Keratinocyte (primary cell): ENCODE measurements around the gene EPSTI1. TPM values are rescaled to one million over a fixed set of nuclear protein-coding genes. Genes with fewer than 3 reads are reported as not detected.
A peak's percentile ranks its signal among the peaks of the same experiment; 100 is the strongest.

Source experiments
- DNase-seq: peaks from one replicate; pipeline ENCODE4 v3.0.0-alpha.2; 2011; ENCODE audit warnings: low read depth, missing footprints, low spot score
- FAIRE-seq: peaks from 2 replicates; lab custom pipeline; 2011; peaks lifted over from hg19 to GRCh38; lab: Jason Lieb, UNC
- H2AFZ ChIP-seq: 2 replicates; pipeline ENCODE4 v1.6.0; 2012; ENCODE audit warnings: low read length, control low read depth, inconsistent platforms; ENCODE audit not compliant: control insufficient read depth
- H3K27ac ChIP-seq: 2 replicates; pipeline ENCODE4 v1.5.1; 2011; ENCODE audit warnings: low read length; ENCODE audit not compliant: control insufficient read depth, insufficient read depth
- H3K27me3 ChIP-seq: 3 replicates; pipeline ENCODE4 v1.6.0; 2011; ENCODE audit warnings: low read length; ENCODE audit not compliant: control insufficient read depth, insufficient read depth; ENCODE audit errors: extremely low read depth
- H3K36me3 ChIP-seq, 2 experiments: 2 replicates in 1 of 2; 3 replicates in 1 of 2; pipeline ENCODE4 v1.5.1; 2011; ENCODE audit warnings: low read length in 2 of 2, mild to moderate bottlenecking in 1 of 2; ENCODE audit not compliant: control insufficient read depth in 2 of 2, insufficient read depth in 2 of 2; ENCODE audit errors: extremely low read depth in 1 of 2
- H3K4me1 ChIP-seq: 3 replicates; pipeline ENCODE4 v1.5.1; 2011; ENCODE audit warnings: low read length; ENCODE audit not compliant: control insufficient read depth, insufficient read depth; ENCODE audit errors: extremely low read depth
- H3K4me2 ChIP-seq: 3 replicates; pipeline ENCODE4 v1.6.0; 2011; ENCODE audit warnings: low read depth, low read length; ENCODE audit not compliant: control insufficient read depth, insufficient read depth; ENCODE audit errors: extremely low read depth
- H3K4me3 ChIP-seq, 3 experiments: fragments of 200-600 bp in 1 of 3; sonication (generic) in 1 of 3; 2 replicates in 2 of 3; 3 replicates in 1 of 3; pipeline ENCODE4 v1.5.1; 2011 to 2016; ENCODE audit warnings: low read length in 3 of 3, mild to moderate bottlenecking in 3 of 3, control low read depth in 2 of 3, inconsistent platforms in 1 of 3, low read depth in 1 of 3, mixed read lengths in 1 of 3, mixed run types in 1 of 3, moderate library complexity in 1 of 3; ENCODE audit not compliant: control insufficient read depth in 2 of 3, insufficient read depth in 2 of 3; ENCODE audit errors: extremely low read depth in 1 of 3
- H3K79me2 ChIP-seq: 2 replicates; pipeline ENCODE4 v1.6.0; 2012; ENCODE audit warnings: low read length; ENCODE audit not compliant: control insufficient read depth, insufficient read depth
- H3K9ac ChIP-seq: 3 replicates; pipeline ENCODE4 v1.6.0; 2011; ENCODE audit warnings: low read length; ENCODE audit not compliant: control insufficient read depth, insufficient read depth; ENCODE audit errors: extremely low read depth
- H3K9me1 ChIP-seq: 3 replicates; pipeline ENCODE4 v1.6.0; 2011; ENCODE audit warnings: low read length; ENCODE audit not compliant: control insufficient read depth, insufficient read depth; ENCODE audit errors: extremely low read depth
- H3K9me3 ChIP-seq: 2 replicates; pipeline ENCODE4 v1.5.1; 2012; ENCODE audit warnings: low read depth, low read length; ENCODE audit not compliant: control insufficient read depth
- H4K20me1 ChIP-seq: 3 replicates; pipeline ENCODE4 v1.6.0; 2011; ENCODE audit warnings: low read length; ENCODE audit not compliant: control insufficient read depth, insufficient read depth; ENCODE audit errors: extremely low read depth
- EZH2 ChIP-seq: IDR thresholded peaks from one replicate; pipeline ENCODE4 v1.6.1; 2012; ENCODE audit warnings: inconsistent platforms, mild to moderate bottlenecking, low read length, moderate library complexity
- dilution Hi-C: fragments of 300-500 bp; cut with MboI; formaldehyde crosslinking; loops from one replicate; pipeline ENCODE4 v1.7.0; 2020; ENCODE audit warnings: low sequenced_read_pairs; ENCODE audit not compliant: extremely low pct_ligation_motif_present
- polyA plus RNA-seq, 5 experiments: library from polyadenylated mRNA; depleted of rRNA in 3 of 5; stranded (reverse) in 3 of 5; stranded (forward) in 1 of 5; unstranded in 1 of 5; fragments of >200 nt; gene quantifications; 1 replicate in 1 of 5; 2 replicates in 3 of 5; 3 replicates in 1 of 5; pipeline versions ENCODE4 v1.2.1 to v1.2.3, GENCODE V29; 2011 to 2012; ENCODE audit warnings: missing spikeins in 2 of 5, low read depth in 1 of 5, low replicate concordance in 1 of 5
- TF ChIP-seq, protein P1 (sequence below), 3 experiments: IDR thresholded peaks in 1 of 3; conservative IDR thresholded peaks in 1 of 3; optimal IDR thresholded peaks in 1 of 3; 2 replicates in 2 of 3; 3 replicates in 1 of 3; pipeline versions ENCODE3 to v1.5.1; 2011; ENCODE audit warnings: low read length in 3 of 3, mild to moderate bottlenecking in 3 of 3, moderate library complexity in 2 of 3, control low read depth in 1 of 3, inconsistent platforms in 1 of 3; ENCODE audit not compliant: insufficient read depth in 2 of 3; ENCODE audit errors: extremely low read depth in 1 of 3

The EPSTI1 gene
- polyA plus RNA-seq, 1 donor (not counting 4 experiments of a cell fraction or from before 2014, with no cell fraction given): 13.0 TPM

DNA sequence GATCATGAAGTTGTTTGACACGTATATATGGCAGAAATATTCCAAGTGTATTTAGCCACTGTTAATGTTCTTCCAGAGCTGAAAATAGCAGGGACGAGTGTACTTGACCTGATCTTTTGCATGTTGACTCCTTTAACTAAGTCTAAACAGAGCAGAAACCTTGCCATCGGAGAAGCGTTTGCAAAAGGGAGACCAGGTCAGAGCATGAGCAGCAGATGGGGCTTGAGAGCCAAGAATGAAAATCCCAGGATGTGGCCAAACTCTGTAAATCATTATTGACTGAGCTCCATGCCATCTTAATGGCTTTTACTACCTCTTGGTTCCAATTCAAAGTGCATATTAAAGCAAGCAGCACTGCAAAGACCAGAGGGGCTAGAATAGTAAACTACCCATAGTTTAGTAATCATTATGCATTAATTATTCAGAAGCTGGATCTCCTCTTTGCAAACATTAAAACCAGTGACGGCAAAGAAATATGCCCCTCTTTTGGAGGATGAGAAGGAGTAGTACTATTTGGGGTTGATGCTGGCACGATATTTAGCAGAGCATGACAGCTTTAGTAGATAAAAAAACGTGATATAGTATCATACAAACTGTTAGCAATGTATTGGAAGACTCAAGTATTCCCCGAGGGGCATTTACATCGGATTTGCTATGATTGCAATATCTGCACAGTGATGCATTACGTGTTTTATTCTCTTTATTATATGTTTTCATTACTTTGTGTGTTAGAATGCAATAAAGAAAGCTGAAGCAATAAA, 154.9 kb downstream of the EPSTI1 start:
- no peak overlapping the region for H3K4me2 ChIP-seq
- no peaks in the 10 kb centered on the region for H4K20me1 ChIP-seq
- no peaks in the 10 kb centered on the region for H3K4me1 ChIP-seq
- H3K4me3 ChIP-seq: no peak overlapping the region
- no peak for DNase-seq
- H2AFZ ChIP-seq: no peak overlapping the region
- dilution Hi-C loops: no loop called here
- TF ChIP-seq, protein P1, sequence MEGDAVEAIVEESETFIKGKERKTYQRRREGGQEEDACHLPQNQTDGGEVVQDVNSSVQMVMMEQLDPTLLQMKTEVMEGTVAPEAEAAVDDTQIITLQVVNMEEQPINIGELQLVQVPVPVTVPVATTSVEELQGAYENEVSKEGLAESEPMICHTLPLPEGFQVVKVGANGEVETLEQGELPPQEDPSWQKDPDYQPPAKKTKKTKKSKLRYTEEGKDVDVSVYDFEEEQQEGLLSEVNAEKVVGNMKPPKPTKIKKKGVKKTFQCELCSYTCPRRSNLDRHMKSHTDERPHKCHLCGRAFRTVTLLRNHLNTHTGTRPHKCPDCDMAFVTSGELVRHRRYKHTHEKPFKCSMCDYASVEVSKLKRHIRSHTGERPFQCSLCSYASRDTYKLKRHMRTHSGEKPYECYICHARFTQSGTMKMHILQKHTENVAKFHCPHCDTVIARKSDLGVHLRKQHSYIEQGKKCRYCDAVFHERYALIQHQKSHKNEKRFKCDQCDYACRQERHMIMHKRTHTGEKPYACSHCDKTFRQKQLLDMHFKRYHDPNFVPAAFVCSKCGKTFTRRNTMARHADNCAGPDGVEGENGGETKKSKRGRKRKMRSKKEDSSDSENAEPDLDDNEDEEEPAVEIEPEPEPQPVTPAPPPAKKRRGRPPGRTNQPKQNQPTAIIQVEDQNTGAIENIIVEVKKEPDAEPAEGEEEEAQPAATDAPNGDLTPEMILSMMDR (optimal IDR thresholded peaks at IDR 0.05 in 1 of 3, IDR thresholded peaks at IDR 0.05 in 1 of 3, conservative IDR thresholded peaks at IDR 0.05 in 1 of 3; ENCODE audit: extremely low read depth in 1 of 3, insufficient read depth in 2 of 3, low read length in 3 of 3): peak; percentile 21 to 46 (median 25)
- no peak for TF ChIP-seq EZH2
- no peaks in the 10 kb centered on the region for H3K27me3 ChIP-seq
- H3K27ac ChIP-seq: no peak overlapping the region
- H3K9me1 ChIP-seq: no peaks in the 10 kb centered on the region
- H3K79me2 ChIP-seq: no peaks in the 10 kb centered on the region
- no peak overlapping the region for H3K9ac ChIP-seq
- no peaks in the 10 kb centered on the region for H3K9me3 ChIP-seq
- H3K36me3 ChIP-seq: no peaks in the 10 kb centered on the region
- peak; percentile 73 for FAIRE-seq

Other genes starting within 250 kb of the EPSTI1 start
- gene FAM216B, start 210.7 kb downstream of the EPSTI1 start, polyA plus RNA-seq: not detected in 3 replicates
- 38.5 to 43.2 TPM (median 39.6 TPM) in 3 replicates for gene DNAJC15, start 31.3 kb upstream of the EPSTI1 start, polyA plus RNA-seq